HepG2 (cell line): ENCODE measurements around the gene DNAJC15. TPM values are rescaled to one million over a fixed set of nuclear protein-coding genes. Genes with fewer than 3 reads are reported as not detected.

ENCODE experiments used
- ATAC-seq: fragments of 200-7000 bp; cut with Tn5 transposase; 3 replicates; pipeline ENCODE4 v1.9.1; 2020; ENCODE audit warnings: mild to moderate bottlenecking, moderate library complexity
- BruUV-seq: library from RNA; stranded (reverse); fragments of 400-500 nt; replicated peaks from 2 replicates; lab custom pipeline; 2021; lab: Mats Ljungman, UMichigan
- CTCF ChIA-PET: fragments of 300-600 bp; formaldehyde crosslinking; extraction: SDS; loops from one replicate; lab custom pipeline; 2021; ENCODE audit warnings: low total read pairs, inconsistent platforms, low intra/inter-chr PET ratio; lab: Yijun Ruan, JAX
- POLR2A ChIA-PET: fragments of 350-600 bp; sonication (Branson Sonifier 250); formaldehyde crosslinking; loops from one replicate; lab custom pipeline; 2020; ENCODE audit warnings: antibody characterized with exemption, inconsistent platforms; lab: Yijun Ruan, JAX
- DNase-seq: peaks from one replicate; pipeline ENCODE4 v3.0.0-alpha.2; 2015; ENCODE audit warnings: low spot score
- FAIRE-seq: peaks from 3 replicates; lab custom pipeline; 2011; peaks lifted over from hg19 to GRCh38; lab: Jason Lieb, UNC
- H2AFZ ChIP-seq: one replicate; pipeline ENCODE4 v1.6.1; 2011; ENCODE audit warnings: low read length, inconsistent platforms
- H3K27ac ChIP-seq: fragments of 300-600 bp; 3 replicates; pipeline ENCODE4 v1.8.0; 2011; ENCODE audit warnings: mixed run types, mild to moderate bottlenecking, mixed read lengths, low read length, inconsistent platforms; ENCODE audit not compliant: insufficient read depth; ENCODE audit errors: extremely low read length
- H3K27me3 ChIP-seq, 2 experiments: fragments of 200-600 bp in 1 of 2; 2 replicates in 1 of 2; 3 replicates in 1 of 2; pipeline versions ENCODE4 v1.6.0 to v1.8.0; 2011; ENCODE audit warnings: low read length in 2 of 2, mild to moderate bottlenecking in 2 of 2, moderate library complexity in 2 of 2, inconsistent platforms in 1 of 2; ENCODE audit not compliant: insufficient read depth in 2 of 2, control insufficient read depth in 1 of 2
- H3K36me3 ChIP-seq, 2 experiments: fragments of 200-600 bp in 1 of 2; replicated peaks in 1 of 2; 2 replicates in 1 of 2; 3 replicates in 1 of 2; pipeline versions ENCODE4 v1.5.1 to v1.8.0; 2011; ENCODE audit warnings: low read length in 2 of 2, inconsistent platforms in 1 of 2; ENCODE audit not compliant: insufficient read depth in 2 of 2, control insufficient read depth in 1 of 2
- H3K4me1 ChIP-seq: 2 replicates; pipeline ENCODE4 v1.5.1; 2012; ENCODE audit warnings: low read length, inconsistent platforms; ENCODE audit not compliant: insufficient read depth
- H3K4me2 ChIP-seq: 2 replicates; pipeline ENCODE4 v1.6.0; 2011; ENCODE audit warnings: low read depth, low read length, inconsistent platforms
- H3K4me3 ChIP-seq, 3 experiments: fragments of 200-600 bp in 1 of 3; sonication (generic), shearing (Covaris generic) in 1 of 3; replicated peaks in 1 of 3; 2 replicates each; pipeline ENCODE4 v1.5.1; 2011 to 2016; ENCODE audit warnings: low read length in 3 of 3, inconsistent platforms in 2 of 3, low read depth in 2 of 3, mild to moderate bottlenecking in 2 of 3, control low read depth in 1 of 3, mixed read lengths in 1 of 3; ENCODE audit not compliant: insufficient read depth in 1 of 3
- H3K79me2 ChIP-seq: one replicate; pipeline ENCODE4 v1.6.1; 2011; ENCODE audit warnings: low read length, inconsistent platforms; ENCODE audit not compliant: insufficient read depth
- H3K9ac ChIP-seq: 2 replicates; pipeline ENCODE4 v1.6.0; 2011; ENCODE audit warnings: mild to moderate bottlenecking, low read depth, low read length, inconsistent platforms; ENCODE audit not compliant: insufficient read depth
- H3K9me3 ChIP-seq: 2 replicates; pipeline ENCODE4 v1.5.1; 2012; ENCODE audit warnings: mild to moderate bottlenecking, low read length
- H4K20me1 ChIP-seq: 2 replicates; pipeline ENCODE4 v1.6.0; 2011; ENCODE audit warnings: inconsistent platforms, mild to moderate bottlenecking, low read length, moderate library complexity; ENCODE audit not compliant: insufficient read depth
- BORCS8-MEF2B ChIP-seq: sonication (generic); formaldehyde crosslinking; IDR thresholded peaks from 2 replicates; pipeline ENCODE4 v1.8.0; 2022; ENCODE audit warnings: mild to moderate bottlenecking, missing genetic modification reagents
- HCFC1 ChIP-seq: fragments of 150-350 bp; IDR thresholded peaks from 2 replicates; pipeline ENCODE4 v1.6.1; 2014; ENCODE audit warnings: low read depth, low read length
- MBD4 ChIP-seq: IDR thresholded peaks from 2 replicates; pipeline ENCODE4 v1.6.1; 2012; ENCODE audit warnings: low read length, inconsistent platforms, borderline replicate concordance
- NFIC ChIP-seq: IDR thresholded peaks from 2 replicates; pipeline ENCODE4 v1.6.1; 2012; ENCODE audit warnings: mild to moderate bottlenecking, low read length, inconsistent platforms
- POGK ChIP-seq: sonication (generic); formaldehyde crosslinking; conservative IDR thresholded peaks from 2 replicates; pipeline ENCODE4 v1.8.0; 2022; ENCODE audit warnings: mild to moderate bottlenecking, moderate library complexity, missing genetic modification reagents
- SOX13 ChIP-seq, 3 experiments: fragments of 450-650 bp in 1 of 3; sonication (generic) in 1 of 3; formaldehyde crosslinking in 1 of 3; IDR thresholded peaks in 2 of 3; conservative IDR thresholded peaks in 1 of 3; 2 replicates each; pipeline versions ENCODE4 v1.5.0 to v1.6.1; 2016 to 2020; ENCODE audit warnings: antibody characterized with exemption in 1 of 3, mild to moderate bottlenecking in 1 of 3, missing compliant biosample characterization in 1 of 3, missing genetic modification reagents in 1 of 3, moderate library complexity in 1 of 3
- ZKSCAN8 ChIP-seq: IDR thresholded peaks from 2 replicates; pipeline ENCODE4 v1.6.1; 2016; ENCODE audit warnings: borderline replicate concordance, missing genetic modification reagents, missing compliant biosample characterization
- ZNF18 ChIP-seq: sonication (generic); formaldehyde crosslinking; IDR thresholded peaks from 2 replicates; pipeline ENCODE4 v1.8.0; 2022; ENCODE audit warnings: mild to moderate bottlenecking, missing genetic modification reagents; ENCODE audit not compliant: insufficient replicate concordance
- ZNF207 ChIP-seq: fragments of 450-650 bp; IDR thresholded peaks from 2 replicates; pipeline ENCODE4 v1.6.1; 2016; ENCODE audit warnings: antibody characterized with exemption, borderline replicate concordance
- ZNF224 ChIP-seq: sonication (generic); formaldehyde crosslinking; IDR thresholded peaks from 2 replicates; pipeline ENCODE4 v1.5.0; 2020; ENCODE audit warnings: mild to moderate bottlenecking, missing genetic modification reagents
- ZNF24 ChIP-seq: fragments of 450-650 bp; IDR thresholded peaks from 2 replicates; pipeline ENCODE4 v1.6.1; 2017; ENCODE audit warnings: antibody characterized with exemption, mild to moderate bottlenecking
- ZNF30 ChIP-seq: sonication (generic); formaldehyde crosslinking; IDR thresholded peaks from 2 replicates; pipeline ENCODE4 v1.5.0; 2020; ENCODE audit warnings: mild to moderate bottlenecking, missing genetic modification reagents
- ZNF557 ChIP-seq: sonication (generic); formaldehyde crosslinking; IDR thresholded peaks from 2 replicates; pipeline ENCODE4 v1.4.0; 2020; ENCODE audit warnings: missing genetic modification reagents
- ZNF691 ChIP-seq: sonication (generic); formaldehyde crosslinking; IDR thresholded peaks from 2 replicates; pipeline ENCODE4 v1.4.0; 2020; ENCODE audit warnings: missing genetic modification reagents, low read depth, mild to moderate bottlenecking, borderline replicate concordance
- ZNF766 ChIP-seq: sonication (generic); formaldehyde crosslinking; IDR thresholded peaks from 2 replicates; pipeline ENCODE4 v1.5.0; 2020; ENCODE audit warnings: missing genetic modification reagents, borderline replicate concordance
- ZSCAN22 ChIP-seq: sonication (generic); formaldehyde crosslinking; IDR thresholded peaks from 2 replicates; pipeline ENCODE4 v1.4.0; 2020; ENCODE audit warnings: mild to moderate bottlenecking, missing genetic modification reagents
- WGBS: methylation state at CpG from one replicate; pipeline ENCODE4 v1.1.6; 2017; ENCODE audit warnings: low lambda C conversion rate; 5-methylcytosine and 5-hydroxymethylcytosine counted together
- in situ Hi-C: cut with HindIII; loops from 2 replicates; pipeline ENCODE4 v1.10.0; 2017; ENCODE audit warnings: low pct_unique_long_range_greater_than_20kb; ENCODE audit not compliant: extremely low pct_ligation_motif_present
- intact Hi-C: fragments of 100-400 bp; cut with micrococcal nuclease; formaldehyde crosslinking; loops from one replicate; pipeline ENCODE4 v1.10.0; 2022; ENCODE audit not compliant: unreplicated experiment
- polyA plus RNA-seq, 8 experiments: library from polyadenylated mRNA; depleted of rRNA in 3 of 8; stranded (reverse) in 7 of 8; unstranded in 1 of 8; fragments of >200 nt; fragmentation: Illumina TruSeq in 4 of 8; extraction: Trizol in 4 of 8; gene quantifications; 2 replicates each; pipeline versions ENCODE4 v1.2.1 to v1.2.3, GENCODE V29; 2011 to 2016; ENCODE audit warnings: low read depth in 4 of 8, missing spikeins in 1 of 8, mixed read lengths in 1 of 8; ENCODE audit not compliant: insufficient read depth in 1 of 8
- total RNA-seq, 5 experiments: library from RNA; depleted of rRNA; stranded (reverse); fragments of >200 nt; fragmentation: Illumina TruSeq; extraction: Trizol; gene quantifications; 2 replicates each; pipeline ENCODE4 v1.2.3, GENCODE V29; 2016; ENCODE audit warnings: low read depth in 1 of 5

The DNAJC15 gene
- total and polyA plus RNA-seq, 2 of the 13 experiments (the other 11 are each of a cell fraction or from before 2014, with no cell fraction given), result 23.0 to 31.9 TPM

GRCh38 chr13:43158516-43158915, 135.1 kb downstream of the DNAJC15 start (continued):
- no peak for TF ChIP-seq ZNF18 (CRISPR knock-in tag)
- no peak for TF ChIP-seq ZNF557 (CRISPR knock-in tag)
- TF ChIP-seq ZNF207, result no peak
- TF ChIP-seq POGK, result no peak
- no peak for TF ChIP-seq ZNF24
- TF ChIP-seq, all 625 proteins: peak for 0

GRCh38 chr13:43159026-43159461, 135.7 kb downstream of the DNAJC15 start:
- Histone ChIP-seq H3K36me3 (no peaks in the 10 kb centered on the region), H2AFZ (no peak overlapping the region), H3K79me2 (no peaks in the 10 kb centered on the region), H3K27me3 (no peaks in the 10 kb centered on the region), H3K9ac (no peak overlapping the region), H3K4me3 (no peak overlapping the region), H4K20me1 (no peaks in the 10 kb centered on the region), H3K4me2 (no peak overlapping the region), H3K27ac (no peak overlapping the region), H3K9me3 (no peaks in the 10 kb centered on the region), H3K4me1 (no peaks in the 10 kb centered on the region)
- no peak for DNase-seq
- TF ChIP-seq HCFC1, result no peak
- no peak for TF ChIP-seq BORCS8-MEF2B
- TF ChIP-seq MBD4, result no peak
- TF ChIP-seq ZNF691 (CRISPR knock-in tag), result no peak
- no peak for TF ChIP-seq ZKSCAN8 (CRISPR knock-in tag)
- no peak for TF ChIP-seq ZSCAN22
- no peak for TF ChIP-seq NFIC
- no peak for TF ChIP-seq SOX13 (IDR thresholded peaks at IDR 0.05)
- TF ChIP-seq SOX13 (CRISPR knock-in tag; conservative IDR thresholded peaks at IDR 0.05 in 1 of 2, IDR thresholded peaks at IDR 0.05 in 1 of 2), result no peak
- TF ChIP-seq ZNF224, result no peak
- no peak for TF ChIP-seq ZNF30 (CRISPR knock-in tag)
- TF ChIP-seq ZNF766 (CRISPR knock-in tag), result no peak
- no TSS peak for BruUV-seq
- no peak for FAIRE-seq
- in situ Hi-C loops (no loop called here), intact Hi-C loops (no loop called here)
- ChIA-PET CTCF (no interaction called here), POLR2A (no interaction called here)
- ATAC-seq, result no peak
- 15% methylated on average over 3 of the region's 3 CpGs for WGBS
